H9 (cell line): Measurements from ENCODE around the gene CD86. TPM values are rescaled to one million over a fixed set of nuclear protein-coding genes. Genes with fewer than 3 reads are reported as not detected.

Experiments
- DNase-seq: peaks from one replicate; pipeline ENCODE4 v3.0.0-alpha.2; 2017
- H2AFZ ChIP-seq: one replicate; pipeline ENCODE4 v1.6.1; 2013; ENCODE audit warnings: mild to moderate bottlenecking, low read length, control low read depth, moderate library complexity
- H2AK5ac ChIP-seq: 2 replicates; pipeline ENCODE4 v1.6.1; 2013; ENCODE audit warnings: low read length, control low read depth, mixed read lengths; ENCODE audit not compliant: insufficient read length
- H2BK120ac ChIP-seq: one replicate; pipeline ENCODE4 v1.6.1; 2013; ENCODE audit warnings: low read depth, mild to moderate bottlenecking, low read length, control low read depth, inconsistent platforms; ENCODE audit not compliant: poor library complexity, severe bottlenecking
- H2BK12ac ChIP-seq: 2 replicates; pipeline ENCODE4 v1.6.1; 2013; ENCODE audit warnings: low read length, control low read depth, mixed read lengths, low read depth; ENCODE audit not compliant: insufficient read length
- H2BK15ac ChIP-seq: 2 replicates; pipeline ENCODE4 v1.6.1; 2013; ENCODE audit warnings: low read depth, low read length, control low read depth
- H2BK20ac ChIP-seq: one replicate; pipeline ENCODE4 v1.6.1; 2013; ENCODE audit warnings: low read depth, mild to moderate bottlenecking, low read length, control low read depth, inconsistent platforms; ENCODE audit not compliant: poor library complexity, severe bottlenecking
- H2BK5ac ChIP-seq: 2 replicates; pipeline ENCODE4 v1.6.1; 2013; ENCODE audit warnings: low read length, control low read depth, mixed read lengths; ENCODE audit not compliant: insufficient read length
- H3K14ac ChIP-seq: 2 replicates; pipeline ENCODE4 v1.6.1; 2013; ENCODE audit warnings: low read length, control low read depth; ENCODE audit not compliant: insufficient read depth
- H3K18ac ChIP-seq: 2 replicates; pipeline ENCODE4 v1.6.1; 2013; ENCODE audit warnings: low read depth, mild to moderate bottlenecking, mixed read lengths, low read length, control low read depth; ENCODE audit not compliant: insufficient read length
- H3K23ac ChIP-seq: 2 replicates; pipeline ENCODE4 v1.6.1; 2013; ENCODE audit warnings: low read length, control low read depth, mixed read lengths, low read depth; ENCODE audit not compliant: insufficient read length
- H3K23me2 ChIP-seq: 2 replicates; pipeline ENCODE4 v1.6.1; 2013; ENCODE audit warnings: low read depth, mild to moderate bottlenecking, mixed read lengths, low read length, control low read depth; ENCODE audit not compliant: insufficient read length, poor library complexity, severe bottlenecking
- H3K27ac ChIP-seq: 2 replicates; pipeline ENCODE4 v1.5.1; 2013; ENCODE audit warnings: low read length, control low read depth, mixed read lengths, low read depth; ENCODE audit not compliant: insufficient read length
- H3K27me3 ChIP-seq: 2 replicates; pipeline ENCODE4 v1.6.1; 2013; ENCODE audit warnings: low read length, control low read depth, inconsistent platforms; ENCODE audit not compliant: insufficient read depth
- H3K4ac ChIP-seq: 2 replicates; pipeline ENCODE4 v1.6.1; 2013; ENCODE audit warnings: low read depth, mild to moderate bottlenecking, control low read depth, inconsistent platforms, low read length, moderate library complexity
- H3K4me1 ChIP-seq: 2 replicates; pipeline ENCODE4 v1.6.1; 2013; ENCODE audit warnings: low read length, control low read depth, inconsistent platforms; ENCODE audit not compliant: insufficient read depth
- H3K4me2 ChIP-seq: 2 replicates; pipeline ENCODE4 v1.6.1; 2013; ENCODE audit warnings: low read length, control low read depth, mixed read lengths; ENCODE audit not compliant: insufficient read length, insufficient read depth
- H3K56ac ChIP-seq: 2 replicates; pipeline ENCODE4 v1.6.1; 2013; ENCODE audit warnings: low read depth, mild to moderate bottlenecking, mixed read lengths, low read length, control low read depth; ENCODE audit not compliant: insufficient read length
- H3K79me1 ChIP-seq: 2 replicates; pipeline ENCODE4 v1.6.1; 2013; ENCODE audit warnings: low read depth, mild to moderate bottlenecking, moderate library complexity, low read length, control low read depth, inconsistent platforms; ENCODE audit not compliant: insufficient read depth, poor library complexity, severe bottlenecking
- H3K79me2 ChIP-seq: 2 replicates; pipeline ENCODE4 v1.6.1; 2013; ENCODE audit warnings: low read length, control low read depth, inconsistent platforms; ENCODE audit not compliant: insufficient read depth
- H3K9ac ChIP-seq: 2 replicates; pipeline ENCODE4 v1.6.1; 2013; ENCODE audit warnings: low read length, control low read depth, mixed read lengths; ENCODE audit not compliant: insufficient read length; ENCODE audit errors: extremely low read depth
- H3K9me3 ChIP-seq: one replicate; pipeline ENCODE4 v1.6.1; 2013; ENCODE audit warnings: low read depth, low read length, inconsistent platforms; ENCODE audit not compliant: control insufficient read depth
- H3T11ph ChIP-seq: one replicate; pipeline ENCODE4 v1.6.1; 2013; ENCODE audit warnings: mild to moderate bottlenecking, low read length, control low read depth, inconsistent platforms
- H4K20me1 ChIP-seq: one replicate; pipeline ENCODE4 v1.6.1; 2013; ENCODE audit not compliant: control insufficient read depth, insufficient read length, insufficient read depth
- H4K5ac ChIP-seq: 2 replicates; pipeline ENCODE4 v1.6.1; 2013; ENCODE audit warnings: low read depth, mild to moderate bottlenecking, mixed read lengths, low read length, control low read depth; ENCODE audit not compliant: insufficient read length
- H4K8ac ChIP-seq: replicated peaks from 2 replicates; pipeline ENCODE4 v1.6.1; 2013; ENCODE audit warnings: low read length, control low read depth, mixed read lengths, low read depth; ENCODE audit not compliant: insufficient read length
- H4K91ac ChIP-seq: 2 replicates; pipeline ENCODE4 v1.6.1; 2013; ENCODE audit warnings: low read depth, mild to moderate bottlenecking, moderate library complexity, mixed read lengths, low read length, control low read depth; ENCODE audit not compliant: insufficient read length
- H3K27ac Mint-ChIP-seq, 3 experiments: 2 replicates in 2 of 3; 3 replicates in 1 of 3; pipeline ENCODE4 v1.8.0; 2020 to 2021; ENCODE audit warnings: mixed read lengths in 3 of 3, mild to moderate bottlenecking in 1 of 3, moderate library complexity in 1 of 3
- H3K27me3 Mint-ChIP-seq: 2 replicates; pipeline ENCODE4 v1.8.0; 2021; ENCODE audit warnings: low read depth, mild to moderate bottlenecking, moderate library complexity, mixed read lengths
- H3K36me3 Mint-ChIP-seq, 3 experiments: 2 replicates in 2 of 3; 3 replicates in 1 of 3; pipeline ENCODE4 v1.8.0; 2020 to 2021; ENCODE audit warnings: low read depth in 3 of 3, mixed read lengths in 3 of 3; ENCODE audit not compliant: insufficient read depth in 1 of 3
- H3K4me1 Mint-ChIP-seq, 2 experiments: 2 replicates each; pipeline ENCODE4 v1.8.0; 2020; ENCODE audit warnings: mixed read lengths in 2 of 2
- H3K4me3 Mint-ChIP-seq, 2 experiments: 2 replicates in 1 of 2; 3 replicates in 1 of 2; pipeline ENCODE4 v1.8.0; 2020 to 2021; ENCODE audit warnings: mild to moderate bottlenecking in 2 of 2, mixed read lengths in 2 of 2, moderate library complexity in 1 of 2
- H3K9me3 Mint-ChIP-seq, 2 experiments: 2 replicates in 1 of 2; 3 replicates in 1 of 2; pipeline ENCODE4 v1.8.0; 2020; ENCODE audit warnings: mild to moderate bottlenecking in 2 of 2, mixed read lengths in 2 of 2, moderate library complexity in 1 of 2
- CTCF ChIP-seq: fragments of 200-600 bp; sonication (generic); conservative IDR thresholded peaks from 3 replicates; pipeline ENCODE4 v1.8.0; 2021; ENCODE audit warnings: antibody characterized with exemption, mild to moderate bottlenecking
- WGBS: extraction: QIAGEN DNeasy Blood & Tissue Kit; methylation state at CpG from one replicate; pipeline ENCODE4 v1.1.7; 2013; ENCODE audit warnings: missing lambda C conversion rate, low lambda C conversion rate, mixed read lengths; ENCODE audit not compliant: insufficient read length; ENCODE audit errors: extremely low coverage; 5-methylcytosine and 5-hydroxymethylcytosine counted together
- total RNA-seq: library from RNA; stranded (reverse); gene quantifications from 2 replicates; pipeline ENCODE4 v1.2.1, GENCODE V29; 2021

Gene CD86
- total RNA-seq, 1 experiment from 2014 or later = not detected

GRCh38 chr3:122021811-122022401, 33.3 kb upstream of the CD86 start, which contains the start of gene ILDR1:
TSS of gene ILDR1 (minus strand) at chr3:122022247. CDS start at chr3:122022077, 170 bp downstream.
- Histone ChIP-seq H3K79me1 (no peaks in the 10 kb centered on the region), H3K23ac (no peak within 1 kb of the TSS), H3K4me1 (no peaks in the 10 kb centered on the region; the same call in 1 of the 2 replicates), H4K91ac (no peak within 1 kb of the TSS), H3K9ac (peak within 1 kb of the TSS; percentile 10), H4K5ac (no peak within 1 kb of the TSS), H4K8ac (no peak within 1 kb of the TSS), H3K23me2 (no peaks in the 10 kb centered on the region), H2BK15ac (no peak within 1 kb of the TSS), H2BK5ac (no peak within 1 kb of the TSS), H3K27ac (no peak within 1 kb of the TSS), H4K20me1 (no peaks in the 10 kb centered on the region), H3T11ph (no peak within 1 kb of the TSS), H3K9me3 (no peaks in the 10 kb centered on the region), H3K4ac (no peak within 1 kb of the TSS), H2AK5ac (no peak within 1 kb of the TSS), H3K79me2 (no peaks in the 10 kb centered on the region), H3K18ac (peak within 1 kb of the TSS; percentile 55), H3K27me3 (no peaks in the 10 kb centered on the region), H2BK12ac (no peak within 1 kb of the TSS), H3K56ac (no peak within 1 kb of the TSS), H2AFZ (no peak within 1 kb of the TSS), H2BK20ac (no peak within 1 kb of the TSS), H3K4me2 (peak within 1 kb of the TSS; percentile 28), H3K14ac (peak within 1 kb of the TSS; percentile 81), H2BK120ac (no peak within 1 kb of the TSS)
- H3K27me3 Mint-ChIP-seq = peaks cover 10% of the 10 kb centered on the region
- H3K27ac Mint-ChIP-seq = peak within 1 kb of the TSS in 1 of 3 experiments; percentile 33; a peak in 1 of 7 replicates
- H3K9me3 Mint-ChIP-seq = no peaks in the 10 kb centered on the region; a peak in 1 of 5 replicates
- H3K4me3 Mint-ChIP-seq = peak within 1 kb of the TSS; percentile 69 to 82
- peak; percentile 71 for DNase-seq
- H3K4me1 Mint-ChIP-seq = peaks cover 14 to 17% of the 10 kb centered on the region in 2 experiments
- TF ChIP-seq CTCF = 0 out of 3 replicates have a peak, but pooled peaks have one; percentile 16
- no CpG with 5 or more reads among the region's 43 CpGs for WGBS
- no peaks in the 10 kb centered on the region for H3K36me3 Mint-ChIP-seq
